Natural killer cell (primary cell): ENCODE data around the gene AUH. TPM values are rescaled to one million over a fixed set of nuclear protein-coding genes. Genes with fewer than 3 reads are reported as not detected.

ENCODE experiments used
- ATAC-seq, 3 donors: fragments of 150-1000 bp in 2 of 3; fragments of 200-7000 bp in 1 of 3; cut with Tn5 transposase; 1 replicate in 1 of 3; 2 replicates in 2 of 3; pipeline ENCODE4 v1.10.0; 2021; ENCODE audit warnings: mild to moderate bottlenecking in 2 of 3, moderate library complexity in 2 of 3
- DNase-seq, 2 donors: peaks; one replicate each; pipeline versions ENCODE4 v3.0.0 to v3.0.0-alpha.2; 2013 to 2021; ENCODE audit warnings: mixed read lengths in 1 of 2
- H3K27ac ChIP-seq: one replicate; pipeline ENCODE4 v1.5.1; 2013; ENCODE audit warnings: mild to moderate bottlenecking, low read length
- H3K27me3 ChIP-seq: one replicate; pipeline ENCODE4 v1.6.1; 2013; ENCODE audit warnings: low read length; ENCODE audit not compliant: control insufficient read depth, insufficient read depth
- H3K36me3 ChIP-seq: one replicate; pipeline ENCODE4 v1.6.1; 2013; ENCODE audit warnings: low read length; ENCODE audit not compliant: control insufficient read depth, insufficient read depth
- H3K4me1 ChIP-seq: one replicate; pipeline ENCODE4 v1.6.1; 2013; ENCODE audit warnings: low read length; ENCODE audit not compliant: control insufficient read depth, insufficient read depth
- H3K4me3 ChIP-seq: one replicate; pipeline ENCODE4 v1.5.1; 2013; ENCODE audit warnings: low read length
- H3K9me3 ChIP-seq: one replicate; pipeline ENCODE4 v1.6.1; 2013; ENCODE audit warnings: low read length; ENCODE audit not compliant: control insufficient read depth, insufficient read depth
- H3K27ac Mint-ChIP-seq, 2 donors: one replicate each; pipeline ENCODE4 v1.8.0; 2022; ENCODE audit warnings: mild to moderate bottlenecking in 2 of 2, mixed read lengths in 2 of 2, moderate library complexity in 1 of 2
- H3K27me3 Mint-ChIP-seq, 2 donors: one replicate each; pipeline ENCODE4 v1.8.0; 2022; ENCODE audit warnings: low read depth in 2 of 2, mixed read lengths in 2 of 2
- H3K36me3 Mint-ChIP-seq: one replicate; pipeline ENCODE4 v1.8.0; 2022; ENCODE audit warnings: mixed read lengths
- H3K4me1 Mint-ChIP-seq, 2 donors: one replicate each; pipeline ENCODE4 v1.8.0; 2022; ENCODE audit warnings: mixed read lengths in 2 of 2
- H3K4me3 Mint-ChIP-seq: one replicate; pipeline ENCODE4 v1.8.0; 2022; ENCODE audit warnings: mild to moderate bottlenecking, moderate library complexity, mixed read lengths
- H3K9me3 Mint-ChIP-seq, 2 donors: one replicate each; pipeline ENCODE4 v1.8.0; 2022; ENCODE audit warnings: mixed read lengths in 2 of 2
- CTCF ChIP-seq: fragments of 200-600 bp; IDR thresholded peaks from one replicate; pipeline ENCODE4 v1.8.0; 2022; ENCODE audit warnings: antibody characterized with exemption
- WGBS: methylation state at CpG from one replicate; pipeline ENCODE4 v1.1.7; 2013; ENCODE audit warnings: missing lambda C conversion rate; ENCODE audit not compliant: insufficient coverage; 5-methylcytosine and 5-hydroxymethylcytosine counted together
- intact Hi-C: fragments of 100-400 bp; cut with micrococcal nuclease; formaldehyde crosslinking; loops from one replicate; pipeline ENCODE4 v1.14.2; 2022
- total RNA-seq, 4 donors: library from RNA; stranded (reverse); fragments of 120-200 nt in 1 of 4; gene quantifications; one replicate each; pipeline versions ENCODE4 v1.2.3 to v1.2.4, GENCODE V29; 2013 to 2022

Gene AUH
- total RNA-seq, 3 donors from 2014 or later (not counting 1 experiment from before 2014, with no cell fraction given): 26.7 to 36.6 (median 34.9) TPM

DNA sequence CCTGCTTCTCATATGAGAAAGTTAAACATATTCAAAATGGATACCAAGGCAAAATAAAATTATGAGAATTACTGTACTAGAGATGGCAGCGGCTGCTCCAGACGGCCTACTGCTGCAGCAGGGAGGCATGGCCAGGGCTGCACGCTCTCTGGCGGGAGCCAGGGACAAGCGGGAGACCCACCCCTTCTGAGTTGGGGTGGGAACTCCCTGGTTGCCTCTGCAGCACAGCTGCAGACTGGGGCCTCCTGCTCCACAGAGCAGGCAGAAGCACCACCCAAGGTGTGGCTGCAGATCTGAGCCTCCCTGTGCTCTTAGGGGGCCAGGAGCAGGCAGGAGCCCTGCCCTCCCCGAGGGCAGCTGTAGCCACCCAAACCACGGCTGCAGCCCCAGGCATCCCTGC lies 2.3 kb upstream of the AUH start:
- H3K9me3 ChIP-seq: no peaks in the 10 kb centered on the region
- H3K4me1 ChIP-seq: peaks cover 14% of the 10 kb centered on the region
- H3K9me3 Mint-ChIP-seq: no peaks in the 10 kb centered on the region
- H3K27me3 Mint-ChIP-seq: peaks cover 0 to 2% of the 10 kb centered on the region in 2 donors
- no peaks in the 10 kb centered on the region for H3K27me3 ChIP-seq
- peaks cover 24 to 29% of the 10 kb centered on the region in 2 donors for H3K4me1 Mint-ChIP-seq
- 94% methylated on average over 7 of the region's 7 CpGs for WGBS
- no peak overlapping the region for H3K27ac ChIP-seq
- no peak overlapping the region for H3K4me3 Mint-ChIP-seq
- no peak for TF ChIP-seq CTCF
- H3K36me3 Mint-ChIP-seq: no peaks in the 10 kb centered on the region
- ATAC-seq: no peak
- no peak overlapping the region for H3K27ac Mint-ChIP-seq
- no peaks in the 10 kb centered on the region for H3K36me3 ChIP-seq
- intact Hi-C loops: loop anchor here (10.0 kb wide), 1 partner anchor 269 kb away; no protein-coding TSS in a partner anchor
- no peak for DNase-seq
- no peak overlapping the region for H3K4me3 ChIP-seq

- Histone ChIP-seq H3K27ac (peak overlapping the region; percentile 37), H3K4me3 (peak overlapping the region; percentile 87), H3K27me3 (no peaks in the 10 kb centered on the region), H3K9me3 (no peaks in the 10 kb centered on the region), H3K36me3 (no peaks in the 10 kb centered on the region), H3K4me1 (peaks cover 14% of the 10 kb centered on the region)
- no peaks in the 10 kb centered on the region for H3K36me3 Mint-ChIP-seq
- peaks cover 39 to 44% of the 10 kb centered on the region in 2 donors for H3K4me1 Mint-ChIP-seq
- intact Hi-C loops: loop anchor here (10.0 kb wide), 1 partner anchor 267 kb away; no protein-coding TSS in a partner anchor
- WGBS: 66% methylated on average over 15 of the region's 15 CpGs
- no peaks in the 10 kb centered on the region for H3K9me3 Mint-ChIP-seq
- no peaks in the 10 kb centered on the region for H3K27me3 Mint-ChIP-seq
- ATAC-seq (no peak), DNase-seq (no peak)
- peak overlapping the region; percentile 75 to 87 for H3K27ac Mint-ChIP-seq
- H3K4me3 Mint-ChIP-seq: peak overlapping the region; percentile 82
- TF ChIP-seq CTCF: no peak
Observed at GRCh38 chr9:91362051-91362611, 413 bp upstream of the AUH start.

GRCh38 chr9:91360551-91361290 lies 997 bp downstream of the AUH start:
- H3K36me3 ChIP-seq: peaks cover 5% of the 10 kb centered on the region
- intact Hi-C loops: loop anchor here (1.0 to 10.0 kb wide), 2 partner anchors 64 to 266 kb away; no protein-coding TSS in a partner anchor
- Mint-ChIP-seq H3K4me3 (peak overlapping the region; percentile 93), H3K27ac (peak overlapping the region; percentile 85 to 87), H3K9me3 (no peaks in the 10 kb centered on the region), H3K36me3 (no peaks in the 10 kb centered on the region), H3K4me1 (peaks cover 39 to 51% of the 10 kb centered on the region in 2 donors), H3K27me3 (no peaks in the 10 kb centered on the region)
- H3K4me3 ChIP-seq: peak overlapping the region; percentile 87
- TF ChIP-seq CTCF: no peak
- peak overlapping the region; percentile 50 for H3K27ac ChIP-seq
- H3K27me3 ChIP-seq: no peaks in the 10 kb centered on the region
- DNase-seq: no peak
- peaks cover 14% of the 10 kb centered on the region for H3K4me1 ChIP-seq
- 22% methylated on average over 8 of the region's 10 CpGs for WGBS
- no peaks in the 10 kb centered on the region for H3K9me3 ChIP-seq
- ATAC-seq: no peak
